Astrocyte (in vitro differentiated cells and primary cell): ENCODE data around the gene PIAS3. TPM values are rescaled to one million over a fixed set of nuclear protein-coding genes. Genes with fewer than 3 reads are reported as not detected.
"Not testable (repeated sequence)": the region's sequence is repeated elsewhere in the genome, so short reads cannot be mapped to it uniquely, and the experiment has no call there.

Source experiments
- DNase-seq: peaks from one replicate; pipeline ENCODE4 v3.0.0-alpha.2; 2010; ENCODE audit warnings: low read depth
- FAIRE-seq: peaks from 2 replicates; lab custom pipeline; 2011; peaks lifted over from hg19 to GRCh38; lab: Jason Lieb, UNC
- H2AFZ ChIP-seq: 2 replicates; pipeline ENCODE4 v1.6.0; 2012; ENCODE audit warnings: low read depth, low read length, inconsistent platforms
- H3K27ac ChIP-seq: 2 replicates; pipeline ENCODE4 v1.5.1; 2011; ENCODE audit warnings: low read depth, low read length, inconsistent platforms
- H3K27me3 ChIP-seq: 2 replicates; pipeline ENCODE4 v1.6.0; 2011; ENCODE audit warnings: low read length, inconsistent platforms; ENCODE audit not compliant: insufficient read depth
- H3K36me3 ChIP-seq: 2 replicates; pipeline ENCODE4 v1.5.1; 2011; ENCODE audit warnings: low read length, inconsistent platforms; ENCODE audit not compliant: insufficient read depth
- H3K4me1 ChIP-seq: 2 replicates; pipeline ENCODE4 v1.5.1; 2011; ENCODE audit warnings: low read length, inconsistent platforms; ENCODE audit not compliant: insufficient read depth
- H3K4me2 ChIP-seq: 2 replicates; pipeline ENCODE4 v1.6.0; 2012; ENCODE audit warnings: low read length, inconsistent platforms
- H3K4me3 ChIP-seq: 2 replicates; pipeline ENCODE4 v1.5.1; 2011; ENCODE audit warnings: low read depth, mild to moderate bottlenecking, low read length, inconsistent platforms; ENCODE audit not compliant: insufficient read depth
- H3K79me2 ChIP-seq: 2 replicates; pipeline ENCODE4 v1.6.0; 2012; ENCODE audit warnings: mild to moderate bottlenecking, low read length, inconsistent platforms; ENCODE audit not compliant: insufficient read depth
- H3K9ac ChIP-seq: 2 replicates; pipeline ENCODE4 v1.6.0; 2012; ENCODE audit warnings: mild to moderate bottlenecking, low read length, inconsistent platforms
- H3K9me3 ChIP-seq: 2 replicates; pipeline ENCODE4 v1.5.1; 2012; ENCODE audit warnings: low read depth, mild to moderate bottlenecking, low read length, inconsistent platforms; ENCODE audit not compliant: insufficient read depth
- H4K20me1 ChIP-seq: 2 replicates; pipeline ENCODE4 v1.6.0; 2012; ENCODE audit warnings: low read length, inconsistent platforms; ENCODE audit not compliant: insufficient read depth
- H3K27ac Mint-ChIP-seq: one replicate; pipeline ENCODE4 v1.8.0; 2021; ENCODE audit warnings: mild to moderate bottlenecking, mixed read lengths; ENCODE audit not compliant: unreplicated experiment
- H3K27me3 Mint-ChIP-seq: one replicate; pipeline ENCODE4 v1.8.0; 2021; ENCODE audit warnings: low read depth, mixed read lengths; ENCODE audit not compliant: unreplicated experiment
- H3K36me3 Mint-ChIP-seq: one replicate; pipeline ENCODE4 v1.8.0; 2021; ENCODE audit warnings: low read depth, mixed read lengths; ENCODE audit not compliant: unreplicated experiment
- H3K4me1 Mint-ChIP-seq: one replicate; pipeline ENCODE4 v1.8.0; 2021; ENCODE audit warnings: low read depth, mixed read lengths; ENCODE audit not compliant: unreplicated experiment
- H3K4me3 Mint-ChIP-seq: one replicate; pipeline ENCODE4 v1.8.0; 2021; ENCODE audit warnings: mild to moderate bottlenecking, moderate library complexity, mixed read lengths; ENCODE audit not compliant: unreplicated experiment
- H3K9me3 Mint-ChIP-seq: one replicate; pipeline ENCODE4 v1.8.0; 2021; ENCODE audit warnings: mild to moderate bottlenecking, mixed read lengths; ENCODE audit not compliant: unreplicated experiment
- CTCF ChIP-seq: IDR thresholded peaks from 2 replicates; pipeline ENCODE4 v1.5.1; 2011; ENCODE audit warnings: low read depth, mild to moderate bottlenecking, inconsistent platforms, low read length, moderate library complexity; ENCODE audit not compliant: insufficient read depth
- EZH2 ChIP-seq: IDR thresholded peaks from 2 replicates; pipeline ENCODE4 v1.6.1; 2012; ENCODE audit warnings: mild to moderate bottlenecking, low read length, inconsistent platforms; ENCODE audit not compliant: insufficient read depth
- total RNA-seq: library from RNA; stranded (reverse); gene quantifications from 2 replicates; pipeline ENCODE4 v1.2.1, GENCODE V29; 2021

The PIAS3 gene
- total RNA-seq, 1 donor from 2014 or later, result 42.6 TPM

DNA sequence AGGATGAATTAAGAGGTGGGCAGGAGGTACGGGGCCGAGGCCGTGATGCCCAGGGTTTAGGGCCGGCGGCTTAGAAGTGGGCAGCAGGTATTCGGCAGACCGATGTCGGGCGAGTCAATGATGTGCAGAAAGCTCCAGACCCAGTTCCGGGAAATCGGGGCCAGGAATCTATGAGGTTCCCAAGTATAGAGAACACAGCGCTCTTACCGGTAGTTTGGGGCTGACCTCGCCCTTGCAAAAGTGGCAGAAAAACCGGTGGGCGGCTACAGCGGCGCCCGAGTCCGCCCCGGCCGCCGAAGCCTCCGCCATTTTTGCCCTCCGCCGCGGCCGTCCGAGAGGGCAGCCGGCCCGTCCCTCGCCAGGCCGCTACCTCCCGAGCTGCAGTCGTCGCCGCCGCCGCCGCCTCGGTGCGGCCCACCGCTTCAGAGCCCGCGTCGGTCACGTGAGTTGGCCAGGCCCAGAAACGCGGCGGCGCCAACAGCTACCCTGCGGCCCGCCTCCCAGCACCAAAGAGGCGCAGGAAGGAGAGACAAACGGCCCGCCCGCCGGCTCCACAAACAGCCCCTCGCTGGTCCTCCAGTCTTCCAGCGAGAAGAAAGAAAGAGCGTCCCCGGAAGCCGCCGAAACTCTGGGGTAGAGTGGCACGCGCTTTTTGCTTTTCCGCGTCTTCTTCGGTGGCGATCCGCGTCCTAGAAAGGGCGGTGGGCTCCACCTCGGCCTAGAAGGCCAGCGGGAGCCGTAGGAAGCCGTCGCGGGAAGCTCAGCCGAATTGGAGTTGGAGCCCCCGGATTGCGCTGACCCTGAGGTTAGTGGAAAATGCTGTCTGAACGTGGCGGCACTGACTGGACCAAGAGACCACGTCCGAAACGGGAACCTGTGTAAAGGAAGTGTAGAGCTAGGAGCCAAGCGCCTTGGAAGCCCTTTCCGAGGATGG, 35.0 kb downstream of the PIAS3 start, which contains the start of the genes POLR3C and RNF115:
Gene POLR3C, plus strand, starts transcription at position 636 of the 934 bp plus-strand sequence. CDS start 1,577 bp downstream, outside the sequence.
Gene RNF115, minus strand, starts transcription at position 531 of the 934 bp plus-strand sequence. Its CDS starts 222 bp downstream, at position 309.
- Histone ChIP-seq H3K4me2 (peak within 1 kb of the TSS; percentile 88), H3K27ac (peak within 1 kb of the TSS; percentile 92), H2AFZ (peak within 1 kb of the TSS; percentile 77), H4K20me1 (peaks cover 4% of the 10 kb centered on the region), H3K9ac (peak within 1 kb of the TSS; percentile 95), H3K36me3 (peaks cover 19% of the 10 kb centered on the region), H3K79me2 (peaks cover 40% of the 10 kb centered on the region), H3K4me3 (peak within 1 kb of the TSS; percentile 92), H3K4me1 (peaks cover 3% of the 10 kb centered on the region), H3K27me3 (no peaks in the 10 kb centered on the region), H3K9me3 (no peaks in the 10 kb centered on the region)
- Mint-ChIP-seq H3K9me3 (peaks cover 2% of the 10 kb centered on the region), H3K36me3 (peaks cover 24% of the 10 kb centered on the region), H3K4me1 (peaks cover 12% of the 10 kb centered on the region), H3K27ac (peak within 1 kb of the TSS; percentile 94), H3K4me3 (peak within 1 kb of the TSS; percentile 99), H3K27me3 (no peaks in the 10 kb centered on the region)
- DNase-seq (peak; percentile 81), FAIRE-seq (no peak)
- TF ChIP-seq CTCF (no peak), EZH2 (no peak)

- peak overlapping the region; percentile 60 for H3K4me3 Mint-ChIP-seq
- H3K36me3 ChIP-seq, result not testable (repeated sequence)
These were observed 36.0 kb downstream of the PIAS3 start for GRCh38 chr1:145822779-145823331.

GRCh38 chr1:145818095-145818494, 40.8 kb downstream of the PIAS3 start:
- Histone ChIP-seq H3K79me2 (peaks cover 14% of the 10 kb centered on the region), H3K9ac (peak overlapping the region; percentile 39), H3K27ac (peak overlapping the region; percentile 66), H3K4me2 (peak overlapping the region; percentile 70)
- not testable (repeated sequence) for H3K36me3 Mint-ChIP-seq, H3K9me3 ChIP-seq, H3K27me3 Mint-ChIP-seq, H4K20me1 ChIP-seq, H3K36me3 ChIP-seq, H3K4me1 Mint-ChIP-seq, H3K4me1 ChIP-seq, H2AFZ ChIP-seq, H3K9me3 Mint-ChIP-seq, FAIRE-seq, H3K27ac Mint-ChIP-seq, H3K27me3 ChIP-seq, H3K4me3 Mint-ChIP-seq, H3K4me3 ChIP-seq
- peak; percentile 79 for DNase-seq

More at GRCh38 chr1:145822779-145823331, 36.0 kb downstream of the PIAS3 start:
- not testable (repeated sequence) for H3K4me1 Mint-ChIP-seq, H3K9me3 ChIP-seq, H3K27ac ChIP-seq, H3K9ac ChIP-seq, H3K27me3 ChIP-seq, H3K9me3 Mint-ChIP-seq, H3K27me3 Mint-ChIP-seq, H4K20me1 ChIP-seq, DNase-seq, H3K27ac Mint-ChIP-seq, H3K4me1 ChIP-seq, H2AFZ ChIP-seq, FAIRE-seq
- Histone ChIP-seq H3K4me3 (peak overlapping the region; percentile 33), H3K79me2 (peaks cover 40% of the 10 kb centered on the region), H3K4me2 (peak overlapping the region; percentile 58)
- H3K36me3 Mint-ChIP-seq, result peaks cover 18% of the 10 kb centered on the region

DNA sequence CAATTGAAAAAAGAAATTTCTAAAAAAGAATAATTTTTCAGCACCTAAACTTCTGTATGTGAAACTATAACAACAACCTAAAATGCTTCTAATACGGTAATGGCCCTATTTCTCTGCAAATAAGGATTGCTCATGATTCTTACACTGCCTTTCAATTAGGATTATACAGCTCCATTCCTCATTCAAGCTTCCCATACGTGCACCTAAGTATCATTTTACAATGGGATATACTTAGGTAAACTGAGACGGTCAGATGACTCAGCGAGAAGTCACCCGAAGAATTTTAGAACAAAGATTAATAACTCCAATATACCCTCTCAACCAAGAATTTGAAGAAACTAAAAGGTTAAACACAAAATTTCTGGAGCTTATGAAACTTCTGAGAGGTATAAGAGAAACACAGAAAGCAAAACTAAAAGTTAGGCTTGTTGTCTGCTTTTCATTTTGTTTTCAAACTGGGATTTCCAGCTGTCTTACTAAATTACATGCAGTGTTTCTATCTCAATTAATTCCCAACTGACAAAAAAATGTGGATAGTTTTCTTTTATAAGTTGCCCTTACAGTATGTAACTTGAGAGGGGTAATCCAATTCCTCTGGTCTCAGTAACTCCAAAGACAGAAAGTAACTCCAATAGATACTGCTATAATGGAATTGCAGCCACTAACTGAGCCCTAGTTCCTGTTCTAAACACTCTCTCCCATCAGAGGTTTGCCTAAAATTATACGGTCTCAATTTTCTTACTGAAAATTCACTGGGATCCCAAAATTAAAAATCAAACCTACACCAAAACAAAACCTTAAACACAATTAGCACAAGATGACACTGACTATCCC, 45.7 kb downstream of the PIAS3 start:
- not testable (repeated sequence) for H3K27me3 Mint-ChIP-seq, DNase-seq, H3K36me3 Mint-ChIP-seq, H3K4me1 ChIP-seq, H3K9me3 Mint-ChIP-seq, H3K27ac Mint-ChIP-seq, H3K27me3 ChIP-seq, H3K36me3 ChIP-seq, H3K4me1 Mint-ChIP-seq, FAIRE-seq, H3K9me3 ChIP-seq, H4K20me1 ChIP-seq, H3K4me3 Mint-ChIP-seq, H3K27ac ChIP-seq, H2AFZ ChIP-seq
- Histone ChIP-seq H3K4me3 (peak overlapping the region; percentile 5), H3K79me2 (peaks cover 16% of the 10 kb centered on the region), H3K9ac (peak overlapping the region; percentile 55), H3K4me2 (peak overlapping the region; percentile 72)
